HG03066 (cell line): ENCODE measurements around the gene APPL2.
"Not testable (repeated sequence)": the region's sequence is repeated elsewhere in the genome, so short reads cannot be mapped to it uniquely, and the experiment has no call there.

Experiments
- ATAC-seq: cut with Tn5 transposase; IDR thresholded peaks from one replicate; pipeline ENCODE4 v1.9.1; 2021; ENCODE audit warnings: low read depth; ENCODE audit not compliant: unreplicated experiment

The APPL2 gene

DNA sequence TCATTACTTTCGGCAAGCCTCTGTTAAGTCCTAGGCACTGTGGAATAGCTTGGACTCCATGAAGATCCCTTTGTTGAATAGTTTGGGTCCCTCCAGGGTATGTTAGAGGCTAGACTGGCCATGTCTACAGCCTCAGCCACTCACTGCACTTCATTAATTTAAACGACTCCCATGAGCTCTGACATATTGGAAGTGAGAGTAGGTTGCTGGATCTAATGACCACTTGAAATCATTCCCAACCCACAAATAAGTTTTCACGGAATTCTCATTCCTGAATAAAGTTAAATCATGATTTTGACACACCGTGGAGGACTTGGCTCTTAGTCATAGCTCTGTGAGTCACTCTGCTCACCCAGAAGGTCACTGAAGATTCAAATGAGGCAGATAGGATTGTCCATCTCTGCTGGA lies 21.4 kb upstream of the APPL2 start:
- ATAC-seq, result no peak

DNA sequence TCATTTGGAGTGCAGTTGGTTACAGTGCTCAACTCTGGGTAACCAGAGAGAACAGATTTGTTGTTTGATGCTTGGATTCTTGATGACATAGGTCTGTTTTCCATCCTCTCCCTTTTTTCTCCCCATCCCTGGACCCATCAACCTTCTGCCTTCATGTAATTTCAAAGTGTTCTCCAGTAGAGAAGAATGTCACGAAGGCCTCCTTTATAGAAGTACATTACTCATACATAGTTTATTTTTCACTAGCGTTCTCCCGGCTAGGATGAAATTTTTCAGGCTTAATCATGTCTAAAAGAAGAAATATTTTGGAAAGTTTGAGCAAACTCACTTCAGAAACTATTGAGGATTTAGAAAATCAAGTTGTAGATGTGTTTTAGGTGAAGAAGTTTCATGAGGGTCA lies 20.9 kb upstream of the APPL2 start:
- ATAC-seq, result no peak

DNA sequence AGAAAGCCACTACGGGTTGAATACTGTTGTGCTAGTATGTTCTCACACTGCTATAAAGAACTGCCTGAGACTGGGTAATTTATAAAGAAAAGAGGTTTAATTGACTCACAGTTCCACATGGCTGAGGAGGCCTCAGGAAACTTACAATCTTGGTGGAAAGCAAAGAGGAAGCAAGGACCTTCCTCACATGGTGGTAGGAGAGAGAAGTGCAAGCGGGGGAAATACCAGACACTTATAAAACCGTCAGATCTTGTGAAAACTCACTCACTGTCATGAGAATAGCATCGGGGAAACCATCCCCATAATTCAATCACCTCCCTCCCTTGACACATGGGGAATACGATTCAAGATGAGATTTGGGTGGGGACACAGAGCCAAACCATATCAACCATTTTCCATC lies 20.5 kb upstream of the APPL2 start:
- not testable (repeated sequence) for ATAC-seq

DNA sequence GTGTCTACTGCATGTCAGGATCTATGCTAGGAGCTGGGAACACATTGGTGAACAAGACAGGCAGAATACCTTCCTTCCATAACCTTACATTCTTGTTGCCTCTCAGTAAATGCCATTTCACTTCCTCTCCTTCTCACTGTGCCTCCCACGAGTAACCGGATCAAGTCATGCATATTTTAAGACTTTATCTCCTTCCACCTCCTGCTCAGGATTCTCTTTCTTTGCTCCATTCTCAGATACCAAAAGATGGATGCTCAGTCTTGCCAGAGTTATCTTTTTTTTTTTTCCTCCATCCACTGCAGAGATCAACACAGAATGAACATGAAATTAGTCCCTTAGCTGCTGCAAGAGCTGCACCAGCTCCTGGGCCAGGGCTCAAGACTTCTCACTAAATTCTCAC lies 20.0 kb upstream of the APPL2 start:
- no peak for ATAC-seq

DNA sequence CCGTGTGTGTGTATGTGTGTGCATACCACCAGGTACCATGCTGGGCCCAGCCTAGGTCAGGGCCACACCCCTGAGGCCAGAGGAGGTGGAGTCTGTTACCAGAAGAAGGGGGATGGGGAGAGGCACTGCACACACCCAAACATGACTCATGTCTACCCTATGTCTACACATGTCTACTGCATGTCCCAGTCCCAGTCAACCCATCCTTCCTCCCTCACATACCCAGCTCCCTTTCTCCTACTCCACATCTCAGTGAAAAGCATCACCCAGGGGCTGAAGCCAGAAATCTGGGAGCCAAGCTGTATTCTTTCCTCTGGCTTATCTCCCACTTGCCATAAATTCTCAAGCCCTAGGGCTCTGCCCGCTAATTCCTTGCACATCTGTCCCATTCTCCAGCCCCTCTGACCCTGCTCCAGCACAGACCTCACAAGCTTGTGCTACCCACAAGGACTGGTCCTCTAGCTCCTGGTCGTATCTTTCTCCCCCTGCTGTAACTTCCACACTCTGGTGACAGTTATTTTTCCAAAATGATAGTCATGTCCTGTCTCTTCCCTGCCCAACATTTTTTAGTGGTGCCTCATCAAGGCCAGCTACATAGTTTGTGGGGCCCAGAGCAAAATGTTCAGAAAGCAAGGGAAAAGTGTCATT lies 18.0 kb upstream of the APPL2 start:
- no peak for ATAC-seq

DNA sequence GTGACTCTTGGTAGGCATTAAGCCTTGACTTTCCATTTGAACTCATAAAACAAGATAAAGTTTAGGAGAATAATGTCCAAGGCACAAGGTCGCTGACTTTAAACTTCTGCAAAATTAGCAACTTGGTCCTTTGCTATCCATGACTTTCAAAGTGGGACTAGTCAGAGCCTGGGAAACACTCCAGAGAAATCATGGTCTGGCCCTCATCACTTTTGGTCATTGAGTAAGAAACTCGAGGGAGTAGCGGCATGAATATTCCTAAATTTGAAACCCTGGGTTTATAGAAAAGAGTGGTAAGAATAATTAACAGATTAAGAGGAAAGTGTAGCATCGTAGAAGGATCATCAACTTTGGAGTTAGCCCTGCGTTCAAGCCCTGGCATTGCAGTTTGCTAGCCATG lies 16.9 kb upstream of the APPL2 start:
- ATAC-seq, result no peak

DNA sequence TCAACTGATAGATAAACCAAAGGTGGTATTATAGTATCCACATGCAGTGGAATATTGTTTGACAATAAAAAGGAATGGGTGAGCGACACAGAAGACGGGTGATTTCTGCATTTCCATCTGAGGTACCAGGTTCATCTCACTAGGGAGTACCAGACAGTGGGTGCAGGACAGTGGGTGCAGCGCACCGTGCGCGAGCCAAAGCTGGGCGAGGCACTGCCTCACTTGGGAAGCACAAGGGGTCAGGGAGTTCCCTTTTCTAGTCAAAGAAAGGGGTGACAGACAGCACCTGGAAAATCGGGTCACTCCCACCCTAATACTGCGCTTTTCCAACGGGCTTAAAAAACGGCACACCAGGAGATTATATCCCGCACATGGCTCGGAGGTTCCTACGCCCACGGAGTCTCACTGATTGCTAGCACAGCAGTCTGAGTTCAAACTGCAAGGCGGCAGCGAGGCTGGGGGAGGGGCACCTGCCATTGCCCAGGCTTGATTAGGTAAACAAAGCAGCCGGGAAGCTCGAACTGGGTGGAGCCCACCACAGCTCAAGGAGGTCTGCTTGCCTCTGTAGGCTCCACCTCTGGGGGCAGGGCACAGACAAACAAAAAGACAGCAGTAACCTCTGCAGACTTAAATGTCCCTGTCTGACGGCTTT lies 9.9 kb upstream of the APPL2 start:
- ATAC-seq, result not testable (repeated sequence)

DNA sequence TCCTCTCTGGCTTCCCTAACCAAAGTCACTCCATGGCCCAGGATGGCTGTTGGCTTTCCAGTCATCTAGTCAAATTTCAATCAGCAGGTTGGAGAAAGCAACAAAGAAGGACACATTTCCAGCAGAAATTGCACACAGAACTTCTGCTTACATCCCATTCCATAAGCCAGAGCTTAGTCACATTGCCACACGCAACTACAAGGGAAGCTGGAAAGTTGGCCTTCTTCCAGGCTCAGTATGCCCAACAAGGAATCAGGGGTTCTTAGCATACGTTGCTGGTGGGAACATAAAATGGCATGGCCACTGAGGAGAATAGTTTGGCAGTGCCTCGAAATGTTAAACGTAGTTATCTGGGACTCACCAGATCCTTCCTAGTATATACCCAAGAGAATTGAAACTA lies 9.3 kb upstream of the APPL2 start:
- ATAC-seq, result no peak

DNA sequence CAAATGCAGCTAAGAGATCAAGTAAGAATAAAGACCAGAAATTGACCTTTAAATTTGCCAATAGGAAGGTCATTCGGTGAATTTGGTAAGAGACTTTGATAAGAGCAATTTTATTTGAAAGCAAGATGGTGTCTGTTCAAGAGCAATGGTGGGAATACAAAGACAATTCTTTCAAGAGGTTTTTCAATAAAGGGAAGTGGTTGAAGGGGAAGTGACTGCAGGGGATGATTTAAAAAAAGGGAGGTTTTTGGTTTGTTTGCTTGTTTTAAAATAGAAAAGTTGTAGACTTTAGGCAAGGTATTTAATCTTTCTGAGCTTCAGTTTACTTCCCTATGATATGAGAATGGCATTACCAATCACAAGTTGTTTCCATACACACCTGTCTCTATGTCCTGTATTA lies 4.3 kb upstream of the APPL2 start:
- no peak for ATAC-seq

DNA sequence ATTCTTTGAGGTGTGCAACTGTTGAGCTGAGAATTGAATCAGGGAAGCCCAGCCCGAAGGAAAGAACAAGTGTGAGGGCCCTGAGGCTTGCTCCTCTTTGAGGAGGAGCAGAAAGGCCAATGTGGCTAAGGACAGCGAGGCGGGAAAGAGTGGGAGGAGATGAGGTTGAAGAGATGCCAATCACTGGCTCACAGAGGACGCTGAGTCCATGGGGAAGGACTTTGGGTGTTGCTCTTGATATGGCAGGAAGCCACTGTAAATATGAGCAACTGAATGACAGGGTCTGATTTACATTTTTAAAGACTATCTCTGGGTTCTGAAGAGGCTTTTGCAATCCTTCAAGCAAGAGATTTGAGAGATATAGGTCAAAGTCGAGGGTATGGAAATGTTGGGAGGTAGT lies 3.3 kb upstream of the APPL2 start:
- ATAC-seq, result no peak

DNA sequence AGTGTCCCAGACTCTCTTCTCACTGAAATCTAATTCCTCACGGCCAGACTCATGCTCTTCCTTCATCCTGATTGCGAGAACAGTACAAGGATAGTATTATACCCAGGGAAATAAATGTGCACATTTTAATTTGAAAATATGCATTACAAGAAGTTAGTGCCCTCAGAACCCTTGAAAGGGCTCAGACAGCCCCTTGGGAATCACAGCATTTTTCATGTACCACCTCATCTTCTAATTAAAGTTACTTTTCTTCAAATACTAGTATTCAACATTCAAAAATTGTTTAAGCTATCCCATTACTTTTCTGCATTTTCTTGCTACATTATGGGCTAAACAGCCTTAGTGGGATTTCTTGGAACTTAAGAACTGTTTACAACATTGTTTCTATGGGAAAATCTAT lies 1.7 kb upstream of the APPL2 start:
- no peak for ATAC-seq

DNA sequence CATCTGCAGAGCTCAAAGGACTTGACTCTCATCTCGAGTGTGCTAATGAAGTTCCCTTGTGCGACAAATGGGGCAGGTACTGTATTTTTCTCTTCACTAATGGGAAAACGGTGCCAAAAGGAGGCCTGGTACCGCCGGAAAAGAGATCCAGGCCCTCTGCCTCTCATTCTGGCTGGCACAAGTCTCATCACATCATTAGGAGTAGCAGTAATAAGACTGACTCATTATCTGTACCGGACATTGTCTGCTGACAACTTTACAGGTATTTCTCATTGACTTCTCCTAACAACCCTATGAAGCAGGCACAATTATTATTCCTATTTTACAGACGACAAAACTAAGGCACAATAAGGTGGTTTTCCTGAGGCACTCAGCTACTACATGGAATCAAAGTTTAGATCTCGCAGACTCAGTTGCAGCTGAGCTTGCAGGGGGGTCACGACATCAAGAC lies 668 bp downstream of the APPL2 start:
- no peak for ATAC-seq

DNA sequence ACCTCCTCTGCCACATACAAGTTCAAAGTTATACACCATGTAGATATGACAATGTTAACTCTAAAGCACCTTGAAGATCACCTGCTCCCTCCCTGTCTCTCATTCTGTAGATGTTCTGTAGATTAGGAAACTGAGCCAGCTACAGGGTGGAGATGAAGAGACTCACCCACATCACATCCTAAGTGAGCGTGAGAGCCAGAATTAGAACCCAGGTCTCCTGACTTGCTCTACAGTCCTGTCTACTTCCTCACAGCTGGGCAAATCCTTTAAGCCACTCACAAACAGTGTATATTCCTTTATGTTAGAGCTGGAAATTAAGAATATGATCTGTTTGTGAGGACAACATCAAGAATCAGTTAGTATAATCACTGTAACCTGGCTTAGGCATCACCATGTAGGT lies 1.8 kb downstream of the APPL2 start:
- ATAC-seq, result no peak

DNA sequence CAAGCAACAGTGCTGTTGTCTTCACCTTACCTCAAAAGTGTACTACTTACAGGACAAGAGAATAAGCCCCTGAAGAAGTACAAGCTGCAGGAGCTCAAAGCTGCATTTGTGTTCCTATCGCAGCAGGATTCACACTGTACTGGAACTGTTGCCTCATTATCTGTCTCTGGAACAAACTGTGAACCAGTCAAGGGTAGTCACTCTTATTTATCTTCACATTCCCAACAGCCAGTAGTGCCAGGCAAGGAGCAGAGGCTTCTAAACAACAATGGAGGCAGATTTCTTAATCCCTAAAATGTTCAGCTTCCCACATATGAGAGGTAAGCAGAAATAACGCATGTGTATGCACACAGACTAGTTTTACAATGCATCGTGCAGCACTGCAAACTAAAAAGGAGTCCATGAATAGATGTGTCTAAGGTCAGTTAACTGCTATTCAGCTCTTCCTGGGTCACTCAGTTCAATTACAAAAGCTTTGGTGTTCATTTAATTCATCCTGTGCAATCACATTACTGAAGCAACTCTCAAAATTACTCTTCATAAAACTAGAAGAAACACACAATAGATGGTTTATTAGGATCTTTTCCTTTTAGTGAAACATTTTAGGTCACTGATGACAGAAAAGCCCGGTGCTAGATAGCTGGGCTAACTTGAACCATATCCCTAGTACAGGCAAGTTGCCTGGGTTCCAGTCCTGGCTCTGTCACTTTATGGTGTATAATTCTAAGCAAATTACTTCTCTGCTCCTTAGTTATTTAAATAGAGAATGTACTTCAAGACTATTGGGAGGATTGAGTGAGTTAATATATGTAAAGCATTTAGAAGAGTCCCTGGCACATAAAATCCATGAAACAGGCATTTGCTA lies 2.7 kb downstream of the APPL2 start:
- ATAC-seq, result no peak

DNA sequence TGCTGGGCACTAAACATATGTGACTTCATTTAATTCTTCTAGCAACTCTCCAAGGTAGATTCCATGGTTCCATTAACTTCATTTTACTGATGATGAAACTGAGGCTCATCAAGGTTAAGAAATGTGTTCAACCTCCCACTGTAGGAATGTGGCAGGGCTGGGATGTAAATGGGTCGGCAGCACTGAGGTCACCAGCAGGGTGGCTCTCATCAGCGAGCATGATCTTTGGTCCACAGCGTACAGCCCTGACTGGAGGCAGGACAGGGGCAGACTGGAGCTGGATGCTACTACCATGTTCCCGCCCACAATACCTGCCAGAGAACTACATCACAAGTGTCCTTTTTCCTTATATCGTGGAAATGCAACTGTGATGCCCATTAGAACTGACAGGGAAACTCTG lies 4.6 kb downstream of the APPL2 start:
- ATAC-seq, result no peak

DNA sequence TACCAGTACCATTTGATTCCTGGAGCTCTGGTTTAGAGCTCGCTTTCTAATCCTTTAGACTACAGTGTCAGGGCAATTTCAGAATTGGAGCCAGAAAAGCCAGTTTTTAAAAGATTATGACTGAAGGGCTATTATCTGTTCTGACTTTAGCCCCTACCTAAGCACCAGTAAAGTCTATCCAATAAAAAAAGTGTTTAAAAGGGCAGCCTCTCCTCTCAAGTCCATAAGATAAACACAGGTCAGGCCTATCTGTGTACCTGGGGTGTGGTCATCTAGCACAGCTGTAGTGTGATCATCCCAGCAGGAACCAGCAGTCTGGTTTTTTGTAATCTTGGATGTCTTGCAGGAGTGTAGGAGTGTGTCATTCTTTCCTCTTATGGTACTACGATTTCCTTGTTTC lies 6.6 kb downstream of the APPL2 start:
- ATAC-seq, result no peak

DNA sequence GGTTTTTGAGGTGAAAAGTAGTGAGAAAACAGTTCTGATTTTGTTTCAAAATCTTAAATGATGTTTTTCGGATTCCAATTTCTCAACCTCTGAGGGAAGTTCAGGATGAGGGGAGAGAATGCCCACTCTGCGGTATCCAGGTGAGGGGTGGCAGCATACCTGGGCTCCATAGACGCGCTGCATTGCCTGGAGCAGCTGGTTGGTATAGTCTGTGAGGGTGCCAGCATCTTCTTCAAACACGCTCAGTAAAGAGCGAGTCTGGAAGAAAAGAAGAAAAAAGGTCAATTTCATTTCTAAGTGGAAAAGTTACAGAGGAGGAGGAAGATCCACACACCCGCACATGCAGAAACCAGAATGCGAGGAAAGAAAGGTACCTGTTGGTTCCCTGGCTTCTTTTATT lies 7.0 kb downstream of the APPL2 start:
- ATAC-seq, result no peak

DNA sequence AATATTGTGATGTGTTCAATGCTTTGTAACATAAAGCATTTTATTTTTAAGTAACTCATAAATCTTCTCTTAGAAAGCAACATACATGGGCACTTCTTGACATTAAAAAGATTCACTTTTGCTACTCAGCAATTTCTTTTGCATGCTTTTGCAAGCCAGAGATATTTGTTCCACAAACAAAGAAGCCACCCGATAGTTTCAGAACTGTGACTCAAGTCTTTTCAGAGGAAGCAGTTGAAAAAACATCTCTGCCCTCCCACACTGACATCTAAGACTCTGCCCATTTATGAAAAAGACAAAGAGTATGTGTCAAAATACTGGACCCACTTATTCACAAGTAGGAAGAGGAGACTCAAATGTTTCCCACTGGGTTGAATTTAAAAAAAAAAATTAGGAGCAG lies 7.5 kb downstream of the APPL2 start:
- ATAC-seq, result no peak

DNA sequence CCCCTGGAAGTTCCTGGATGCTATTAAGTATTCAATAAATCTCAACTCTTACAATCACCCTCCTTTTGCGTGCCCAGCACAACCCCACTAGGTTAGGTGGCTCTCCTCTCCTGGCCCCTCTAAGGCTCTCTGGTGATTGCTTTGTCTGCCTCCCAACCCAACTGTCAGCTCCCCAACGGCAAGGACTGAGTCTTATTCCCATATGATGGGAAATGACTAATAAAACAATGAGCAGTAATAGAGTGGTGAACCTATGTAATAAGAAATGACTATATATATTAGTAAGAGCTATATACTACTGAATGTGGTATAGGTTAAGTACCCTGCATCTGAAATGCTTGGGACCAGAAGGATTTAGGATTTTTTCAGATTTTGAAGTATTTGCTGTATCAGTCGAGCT lies 8.1 kb downstream of the APPL2 start:
- no peak for ATAC-seq

DNA sequence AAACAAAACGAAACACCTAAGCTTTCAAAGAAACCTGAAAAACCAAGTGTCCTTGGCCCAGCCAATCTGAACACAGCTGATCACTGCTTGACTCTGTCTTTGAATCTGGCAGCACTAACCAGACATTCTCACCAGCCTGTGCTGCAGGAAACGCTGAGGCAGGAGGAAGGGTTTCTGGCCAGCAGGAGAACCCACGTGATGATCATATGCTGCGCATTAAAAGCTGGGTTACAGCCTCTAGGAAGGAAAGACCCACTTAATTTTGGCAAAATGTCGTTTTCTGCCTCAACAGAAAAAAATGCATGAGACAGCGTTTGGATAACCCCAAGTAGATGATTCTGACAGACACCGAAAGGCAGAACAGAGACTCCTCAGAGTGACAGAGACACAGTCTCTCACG lies 9.8 kb downstream of the APPL2 start:
- peak; percentile 67 for ATAC-seq

DNA sequence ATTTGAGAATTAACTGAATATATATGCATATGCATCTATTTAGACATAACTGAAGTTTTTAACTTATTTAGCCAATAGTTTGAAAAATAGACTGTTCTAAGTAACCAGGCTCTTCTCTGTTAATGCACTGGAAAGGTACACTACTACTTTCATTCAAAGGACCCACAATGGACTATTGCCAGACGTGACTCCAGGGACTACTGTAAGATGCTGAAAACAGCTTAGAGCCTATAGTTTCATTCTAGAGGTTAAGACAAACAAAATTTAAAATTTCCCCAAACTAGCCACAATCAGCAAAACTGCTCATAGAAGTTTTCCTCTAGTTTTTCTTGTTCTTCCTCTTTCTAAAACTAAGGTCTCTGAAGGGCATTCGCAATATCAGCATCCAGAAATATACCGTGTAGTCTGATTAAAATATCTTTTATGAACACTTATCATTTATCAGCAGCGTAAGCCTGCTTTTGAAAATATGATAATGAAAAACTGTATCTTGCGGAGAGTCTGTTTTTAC lies 10.4 kb downstream of the APPL2 start:
- no peak for ATAC-seq

DNA sequence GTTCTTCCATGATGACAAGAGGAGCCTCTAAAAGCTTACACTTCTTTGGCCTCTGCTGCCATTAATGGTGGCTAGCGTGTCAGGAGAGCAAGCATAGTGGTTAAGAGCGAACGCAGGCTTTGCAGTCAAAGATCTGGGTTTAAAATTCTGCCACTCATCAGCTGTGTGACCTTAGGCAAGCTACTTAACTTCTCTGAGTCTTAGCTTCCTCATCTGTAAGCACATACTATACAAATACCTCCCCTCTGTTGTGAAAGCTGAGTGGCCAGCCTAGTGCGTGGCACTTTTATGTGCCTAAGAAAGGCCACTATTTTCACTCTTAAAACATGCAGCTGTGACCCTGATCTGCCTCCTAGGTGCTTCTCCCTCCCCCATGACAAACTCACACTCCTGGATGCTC lies 11.6 kb downstream of the APPL2 start:
- ATAC-seq, result no peak
